Mucosa of gallbladder (tissue), 1 donor: Measurements from ENCODE around the gene TMPRSS6. TPM values are rescaled to one million over a fixed set of nuclear protein-coding genes. Genes with fewer than 3 reads are reported as not detected.

Experiments
- total RNA-seq: library from RNA; stranded (reverse); gene quantifications from one replicate; pipeline ENCODE4 v1.2.1, GENCODE V29; 2021
- donor health status: DM: no; HTN: no; CAD: no.

TMPRSS6 gene
- total RNA-seq, 1 donor from 2014 or later = 9.2 TPM

Other genes with a start within 250 kb of the TMPRSS6 start
- 11.3 TPM for gene NCF4, start 248.7 kb downstream of the TMPRSS6 start, total RNA-seq
- gene CSF2RB, start 196.1 kb downstream of the TMPRSS6 start, total RNA-seq = 5.8 TPM
- 281 TPM for gene TST, start 90.3 kb downstream of the TMPRSS6 start, total RNA-seq
- 129 TPM for gene MPST, start 90.0 kb downstream of the TMPRSS6 start, total RNA-seq
- 51.9 TPM for gene KCTD17, start 58.0 kb downstream of the TMPRSS6 start, total RNA-seq
- 6.0 TPM for gene IL2RB, start 40.2 kb upstream of the TMPRSS6 start, total RNA-seq
- 7.2 TPM for gene C1QTNF6, start 78.5 kb upstream of the TMPRSS6 start, total RNA-seq
- 0.06 TPM for gene SSTR3, start 102.8 kb upstream of the TMPRSS6 start, total RNA-seq
- 46.4 TPM for gene RAC2, start 134.6 kb upstream of the TMPRSS6 start, total RNA-seq
- gene CYTH4, start 172.8 kb upstream of the TMPRSS6 start, total RNA-seq = 24.1 TPM